ENCODE measurements around the gene PRLR.

PRLR gene

DNA sequence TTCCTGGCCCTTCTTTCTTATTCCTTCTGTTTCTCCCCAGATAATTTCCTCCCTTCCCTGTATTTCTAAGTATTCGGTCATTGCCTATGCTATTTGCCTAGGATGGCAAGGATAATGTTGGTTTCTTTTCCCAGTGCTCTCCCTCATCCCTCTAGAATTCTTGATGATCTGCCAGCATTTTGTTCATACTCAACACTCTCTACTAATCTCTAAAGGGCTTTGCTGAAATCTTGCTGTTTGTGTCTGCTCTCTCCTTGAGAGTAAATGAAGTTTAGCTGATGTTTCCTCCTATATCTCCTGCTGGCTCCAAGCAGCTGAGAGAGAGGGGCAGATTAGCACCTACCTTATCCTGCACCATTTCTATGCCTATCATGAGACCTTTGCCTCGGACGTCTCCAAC, 220.6 kb downstream of the PRLR start:
- TF ChIP-seq, protein P1, sequence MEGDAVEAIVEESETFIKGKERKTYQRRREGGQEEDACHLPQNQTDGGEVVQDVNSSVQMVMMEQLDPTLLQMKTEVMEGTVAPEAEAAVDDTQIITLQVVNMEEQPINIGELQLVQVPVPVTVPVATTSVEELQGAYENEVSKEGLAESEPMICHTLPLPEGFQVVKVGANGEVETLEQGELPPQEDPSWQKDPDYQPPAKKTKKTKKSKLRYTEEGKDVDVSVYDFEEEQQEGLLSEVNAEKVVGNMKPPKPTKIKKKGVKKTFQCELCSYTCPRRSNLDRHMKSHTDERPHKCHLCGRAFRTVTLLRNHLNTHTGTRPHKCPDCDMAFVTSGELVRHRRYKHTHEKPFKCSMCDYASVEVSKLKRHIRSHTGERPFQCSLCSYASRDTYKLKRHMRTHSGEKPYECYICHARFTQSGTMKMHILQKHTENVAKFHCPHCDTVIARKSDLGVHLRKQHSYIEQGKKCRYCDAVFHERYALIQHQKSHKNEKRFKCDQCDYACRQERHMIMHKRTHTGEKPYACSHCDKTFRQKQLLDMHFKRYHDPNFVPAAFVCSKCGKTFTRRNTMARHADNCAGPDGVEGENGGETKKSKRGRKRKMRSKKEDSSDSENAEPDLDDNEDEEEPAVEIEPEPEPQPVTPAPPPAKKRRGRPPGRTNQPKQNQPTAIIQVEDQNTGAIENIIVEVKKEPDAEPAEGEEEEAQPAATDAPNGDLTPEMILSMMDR (IDR thresholded peaks at IDR 0.05), result no peak

DNA sequence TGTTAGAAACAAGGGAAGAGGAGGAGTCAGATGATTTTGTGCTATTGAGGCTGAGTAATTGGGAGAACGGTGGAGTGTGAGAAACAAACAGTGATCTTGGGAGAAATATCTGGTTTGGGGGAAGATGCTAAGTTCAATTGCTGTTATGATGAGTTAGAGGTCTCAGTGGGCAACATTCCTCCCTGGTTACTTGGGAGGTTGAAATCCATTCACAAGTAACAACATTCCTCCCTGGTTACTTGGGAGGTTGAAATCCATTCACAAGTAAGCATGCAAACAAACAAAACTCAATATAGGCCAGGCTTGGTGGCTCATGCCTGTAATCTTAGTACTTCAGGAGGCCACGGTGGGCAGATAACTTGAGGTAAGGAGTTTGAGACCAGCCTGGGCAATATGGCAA, 221.3 kb downstream of the PRLR start:
- TF ChIP-seq, protein P1 (IDR thresholded peaks at IDR 0.05), result no peak

DNA sequence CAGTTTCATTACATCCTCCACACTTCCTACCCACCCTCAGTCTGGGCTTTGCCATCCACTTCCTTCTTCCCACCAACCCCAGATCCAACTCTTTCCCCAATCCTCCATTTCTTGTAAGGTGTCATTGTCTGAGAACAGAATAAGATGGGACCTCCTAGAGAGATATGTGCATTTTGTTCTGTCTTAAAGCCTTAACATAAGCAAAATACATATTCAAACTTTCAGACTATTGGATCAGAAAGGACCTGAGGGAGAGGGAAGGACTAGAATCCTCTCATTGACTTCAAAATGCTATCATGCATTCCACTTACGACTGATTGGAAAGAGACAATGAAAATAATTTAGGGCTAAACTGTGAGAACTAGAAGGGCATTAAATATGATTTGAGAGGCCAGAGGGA, 225.5 kb downstream of the PRLR start:
- TF ChIP-seq, protein P1 (IDR thresholded peaks at IDR 0.05), result no peak

DNA sequence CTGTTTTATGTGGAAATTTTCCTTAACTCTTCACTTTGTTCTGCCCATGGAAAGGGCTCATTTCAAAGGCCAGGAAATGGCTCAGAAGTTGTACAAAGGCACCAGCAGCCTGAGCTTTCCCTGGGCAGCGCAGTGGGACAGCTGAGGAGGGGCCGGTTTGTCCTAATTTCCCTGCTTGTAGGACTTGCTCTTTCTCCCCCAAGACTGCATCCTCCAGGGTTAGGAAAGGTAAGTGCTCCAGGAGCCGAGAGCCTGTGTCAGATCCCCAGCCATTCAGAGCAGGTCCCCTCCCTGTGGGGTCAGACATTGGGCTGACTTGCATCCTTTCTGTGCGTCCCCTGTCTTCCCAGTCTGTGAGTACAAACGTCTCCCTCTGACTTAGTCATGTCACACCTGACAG, 226.1 kb downstream of the PRLR start:
- TF ChIP-seq, protein P1 (IDR thresholded peaks at IDR 0.05), result no peak

DNA sequence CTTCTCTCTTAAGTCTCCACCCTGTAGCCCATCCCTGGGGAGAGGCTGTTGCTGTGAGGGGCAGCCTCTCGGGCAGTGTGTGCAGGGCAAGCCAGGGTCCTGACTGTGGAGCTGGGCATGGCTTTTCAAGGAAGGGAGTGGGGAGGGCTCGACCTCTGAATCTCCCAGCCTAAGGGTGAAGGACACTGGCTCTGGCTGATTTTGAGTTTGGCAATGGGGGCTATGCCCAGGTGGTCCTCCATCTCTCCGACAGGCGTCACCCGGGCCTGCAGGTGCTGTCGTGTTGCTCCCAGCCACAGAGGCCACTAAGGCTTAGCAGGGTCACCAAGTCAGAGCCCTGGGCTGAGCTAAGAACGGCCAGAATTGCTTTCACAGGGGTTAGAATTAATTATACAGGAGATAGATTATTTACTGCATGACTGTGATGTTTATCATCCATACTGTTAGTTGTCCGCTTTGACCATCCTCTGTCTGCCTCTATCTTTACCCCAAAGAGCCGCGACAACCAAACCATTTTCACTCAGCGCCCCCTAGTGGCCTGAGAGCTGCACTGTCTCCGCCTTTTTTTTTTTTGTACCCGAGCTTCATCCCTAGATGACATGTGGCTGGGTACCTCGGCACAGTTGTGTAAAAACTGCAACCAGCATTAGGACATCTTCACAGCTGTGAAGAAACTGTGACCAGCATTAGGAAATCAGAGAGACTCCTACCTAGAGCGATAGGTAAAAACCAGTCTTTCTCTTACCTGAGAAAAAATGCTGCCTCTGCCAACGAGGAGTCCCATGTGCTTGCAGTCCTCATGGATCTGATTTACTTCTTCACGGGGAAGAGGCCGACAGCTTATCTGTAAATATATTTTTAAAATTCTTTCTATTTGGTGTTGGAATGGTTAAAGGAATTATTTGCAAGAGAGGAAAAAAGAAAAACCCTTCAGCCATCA, 227.0 kb downstream of the PRLR start:
- TF ChIP-seq, protein P1 (IDR thresholded peaks at IDR 0.05), result peak; percentile 95

DNA sequence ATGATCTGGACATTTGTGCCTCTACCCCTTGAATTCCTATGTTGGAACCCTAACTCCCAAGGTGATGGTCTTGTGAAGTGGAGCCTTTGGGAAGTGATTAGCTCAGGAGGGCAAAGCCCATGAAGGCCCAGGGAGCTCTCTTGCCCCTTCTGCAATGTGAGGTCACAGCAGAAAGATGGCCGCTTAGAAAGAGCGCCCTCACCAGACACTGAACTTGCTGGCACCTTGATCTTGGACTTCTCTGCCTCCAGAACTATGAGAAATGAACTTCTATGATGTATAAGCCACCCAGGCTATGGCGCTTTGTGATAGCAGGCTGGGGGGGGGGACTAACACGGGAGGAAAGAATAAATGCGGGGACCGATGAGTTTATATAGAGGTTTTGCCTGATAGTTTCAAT, 227.8 kb downstream of the PRLR start:
- TF ChIP-seq, protein P1 (IDR thresholded peaks at IDR 0.05), result no peak

DNA sequence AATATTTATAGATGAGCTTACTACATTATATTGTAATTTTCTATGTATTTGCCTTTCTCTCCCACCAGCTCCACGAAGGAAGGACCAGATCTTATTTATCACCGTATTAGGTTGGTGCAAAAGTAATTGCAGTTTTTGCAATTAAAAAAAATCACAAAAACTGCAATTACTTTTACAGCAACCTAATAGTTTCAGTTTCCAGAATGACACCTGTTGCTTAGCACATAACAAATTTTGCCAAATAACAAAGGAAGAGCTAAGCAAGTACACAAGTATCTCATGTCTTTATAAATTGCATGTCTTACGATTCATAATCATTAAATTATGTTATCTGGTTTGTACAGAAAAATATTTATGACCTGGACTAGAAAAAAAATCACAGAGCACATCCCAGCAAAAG, 228.4 kb downstream of the PRLR start:
- TF ChIP-seq, protein P1 (IDR thresholded peaks at IDR 0.05), result no peak

Measured in LNCAP (cell line).